Fibroblast of pulmonary artery (primary cell): Measurements from ENCODE around the gene PHACTR1.
A peak's percentile ranks its signal among the peaks of the same experiment; 100 is the strongest.

Experiments used
- DNase-seq: peaks from one replicate; pipeline ENCODE4 v3.0.0-alpha.2; 2010; ENCODE audit warnings: low read depth
- H3K4me3 ChIP-seq: replicated peaks from 2 replicates; pipeline ENCODE4 v1.5.1; 2011; ENCODE audit warnings: low read depth, mild to moderate bottlenecking, control low read depth, low read length, moderate library complexity
- TF ChIP-seq, protein P1 (sequence below): IDR thresholded peaks from 2 replicates; pipeline ENCODE4 v1.5.1; 2011; ENCODE audit warnings: mild to moderate bottlenecking, control low read depth, low read length, inconsistent platforms; ENCODE audit errors: missing control alignments

PHACTR1 gene

DNA sequence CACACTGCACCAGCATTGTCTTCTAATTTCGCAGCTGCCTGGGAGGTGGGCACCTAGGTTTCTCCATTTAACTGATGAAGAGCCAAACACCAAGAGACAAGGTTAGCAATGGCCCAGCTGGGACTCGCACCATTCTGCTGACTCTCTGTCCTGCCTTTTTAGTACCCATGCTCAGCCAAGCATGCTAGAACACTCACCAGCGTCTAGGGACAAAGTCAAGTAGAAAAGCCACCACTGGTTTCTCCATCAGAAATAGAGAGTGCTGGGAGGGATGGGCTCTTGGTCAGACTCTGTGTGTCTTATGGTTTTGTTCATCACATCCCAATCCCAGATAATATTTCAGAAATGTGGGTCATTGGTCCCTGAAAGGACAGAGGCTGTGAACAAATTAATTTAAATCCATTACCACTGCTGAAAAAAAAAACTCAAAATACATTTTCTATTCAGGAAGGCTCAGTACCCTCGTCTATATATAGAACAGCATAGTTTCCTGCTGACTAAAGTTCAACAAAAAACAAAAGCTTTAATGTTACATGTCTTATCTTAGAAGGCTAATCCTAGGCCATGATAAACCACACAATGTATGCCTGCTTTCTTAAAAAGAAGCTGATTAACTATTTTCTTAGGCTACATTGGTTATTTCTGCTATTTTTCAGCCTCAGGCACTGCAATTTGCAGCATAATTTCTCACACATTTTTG is 500.8 kb downstream of the PHACTR1 start:
- DNase-seq = peak; percentile 46
- H3K4me3 ChIP-seq = no peak overlapping the region
- TF ChIP-seq, protein P1, sequence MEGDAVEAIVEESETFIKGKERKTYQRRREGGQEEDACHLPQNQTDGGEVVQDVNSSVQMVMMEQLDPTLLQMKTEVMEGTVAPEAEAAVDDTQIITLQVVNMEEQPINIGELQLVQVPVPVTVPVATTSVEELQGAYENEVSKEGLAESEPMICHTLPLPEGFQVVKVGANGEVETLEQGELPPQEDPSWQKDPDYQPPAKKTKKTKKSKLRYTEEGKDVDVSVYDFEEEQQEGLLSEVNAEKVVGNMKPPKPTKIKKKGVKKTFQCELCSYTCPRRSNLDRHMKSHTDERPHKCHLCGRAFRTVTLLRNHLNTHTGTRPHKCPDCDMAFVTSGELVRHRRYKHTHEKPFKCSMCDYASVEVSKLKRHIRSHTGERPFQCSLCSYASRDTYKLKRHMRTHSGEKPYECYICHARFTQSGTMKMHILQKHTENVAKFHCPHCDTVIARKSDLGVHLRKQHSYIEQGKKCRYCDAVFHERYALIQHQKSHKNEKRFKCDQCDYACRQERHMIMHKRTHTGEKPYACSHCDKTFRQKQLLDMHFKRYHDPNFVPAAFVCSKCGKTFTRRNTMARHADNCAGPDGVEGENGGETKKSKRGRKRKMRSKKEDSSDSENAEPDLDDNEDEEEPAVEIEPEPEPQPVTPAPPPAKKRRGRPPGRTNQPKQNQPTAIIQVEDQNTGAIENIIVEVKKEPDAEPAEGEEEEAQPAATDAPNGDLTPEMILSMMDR = no peak

GRCh38 chr6:13220266-13220665 is 503.7 kb downstream of the PHACTR1 start:
- no peak for DNase-seq
- TF ChIP-seq, protein P1 = no peak
- no peak overlapping the region for H3K4me3 ChIP-seq

- DNase-seq = no peak
- no peak overlapping the region for H3K4me3 ChIP-seq
- TF ChIP-seq, protein P1 = no peak
Measured at GRCh38 chr6:13222048-13222447, 505.5 kb downstream of the PHACTR1 start.

DNA sequence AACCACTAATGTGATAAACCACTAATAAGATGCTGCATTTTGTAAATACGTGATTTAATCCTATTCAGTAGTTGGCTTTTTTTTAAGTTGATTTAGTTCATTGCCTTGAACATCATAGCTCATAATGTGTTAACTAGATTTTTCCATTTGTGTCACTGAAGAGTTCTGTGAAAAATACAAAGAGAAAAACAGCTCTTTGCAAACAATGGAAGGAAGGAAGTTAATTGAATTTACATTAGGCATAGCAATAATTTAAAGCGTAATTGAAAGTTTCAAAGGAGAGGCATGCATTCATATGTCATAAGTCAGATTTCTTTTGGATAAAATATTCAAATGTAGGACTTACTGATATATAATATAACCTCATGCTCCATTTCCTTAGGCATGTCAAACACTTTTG is 509.5 kb downstream of the PHACTR1 start:
- no peak overlapping the region for H3K4me3 ChIP-seq
- TF ChIP-seq, protein P1 = no peak
- no peak for DNase-seq

- H3K4me3 ChIP-seq = no peak overlapping the region
- TF ChIP-seq, protein P1 = no peak
- DNase-seq = no peak
Measured at GRCh38 chr6:13228264-13229204, 512.0 kb downstream of the PHACTR1 start.

DNA sequence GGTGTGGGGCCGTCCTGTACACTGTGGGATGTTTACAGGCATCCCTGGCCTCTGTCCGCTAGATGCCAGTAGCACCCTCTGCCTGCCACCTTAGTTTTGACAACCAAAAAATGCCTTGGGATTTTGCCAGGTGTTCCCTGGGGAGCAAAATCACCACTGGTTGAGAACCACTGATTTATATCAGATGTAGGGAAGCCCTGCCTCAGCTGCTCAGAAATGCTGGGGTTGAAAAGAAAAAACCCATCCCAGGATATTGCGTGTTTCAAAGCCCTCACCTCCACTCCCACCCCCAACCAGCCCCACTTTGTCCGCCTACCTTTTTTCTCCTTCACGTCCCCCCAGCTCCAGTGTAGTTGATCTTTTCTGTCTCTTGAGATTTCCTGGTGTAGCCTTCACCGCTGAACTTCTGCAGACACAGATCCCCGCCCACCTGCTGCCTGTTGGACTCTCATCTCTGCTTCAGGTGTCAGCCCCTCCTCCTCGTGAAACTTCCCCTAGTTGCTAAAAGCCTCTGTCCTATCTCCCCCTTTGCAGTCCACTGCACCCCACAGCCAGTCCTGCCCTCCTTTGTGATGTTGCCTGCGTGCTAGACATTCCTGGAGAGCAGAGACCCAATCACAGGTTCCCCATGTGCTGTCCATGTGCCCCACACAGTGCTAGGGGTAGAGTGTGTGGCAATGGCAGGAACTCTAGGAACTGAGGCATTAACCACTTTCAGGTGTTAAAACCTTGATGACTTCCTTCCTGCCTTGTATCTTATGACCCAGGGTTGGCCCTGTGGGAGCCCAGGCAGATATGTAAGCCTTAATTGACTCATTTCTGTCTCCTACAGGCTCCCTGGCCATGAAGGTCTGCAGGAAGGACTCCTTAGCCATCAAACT is 512.9 kb downstream of the PHACTR1 start:
- TF ChIP-seq, protein P1 = no peak
- H3K4me3 ChIP-seq = no peak overlapping the region
- peak; percentile 11 for DNase-seq
